Nephron progenitor cell (in vitro differentiated cells): ENCODE data around the gene C2CD4D.

Source experiments
- DNase-seq: peaks from one replicate; pipeline ENCODE4 v3.0.0; 2021
- H3K27ac Mint-ChIP-seq: 2 replicates; pipeline ENCODE4 v1.8.0; 2021; ENCODE audit warnings: mild to moderate bottlenecking, moderate library complexity, mixed read lengths
- H3K27me3 Mint-ChIP-seq: 2 replicates; pipeline ENCODE4 v1.8.0; 2021; ENCODE audit warnings: mild to moderate bottlenecking, low read depth, mixed read lengths; ENCODE audit not compliant: poor library complexity
- H3K36me3 Mint-ChIP-seq: 2 replicates; pipeline ENCODE4 v1.8.0; 2021; ENCODE audit warnings: low read depth, mixed read lengths
- H3K4me1 Mint-ChIP-seq: 2 replicates; pipeline ENCODE4 v1.8.0; 2021; ENCODE audit warnings: mixed read lengths
- H3K4me3 Mint-ChIP-seq: 2 replicates; pipeline ENCODE4 v1.8.0; 2021; ENCODE audit warnings: mild to moderate bottlenecking, moderate library complexity, mixed read lengths
- H3K9me3 Mint-ChIP-seq: 2 replicates; pipeline ENCODE4 v1.8.0; 2021; ENCODE audit warnings: mild to moderate bottlenecking, moderate library complexity, mixed read lengths
- TF ChIP-seq, protein P1 (sequence below): fragments of 200-600 bp; sonication (generic); IDR thresholded peaks from 2 replicates; pipeline ENCODE4 v1.5.0; 2021; ENCODE audit warnings: antibody characterized with exemption

The C2CD4D gene

GRCh38 chr1:151809290-151809984 lies 30.2 kb downstream of the C2CD4D start:
- no peak for DNase-seq
- TF ChIP-seq, protein P1, sequence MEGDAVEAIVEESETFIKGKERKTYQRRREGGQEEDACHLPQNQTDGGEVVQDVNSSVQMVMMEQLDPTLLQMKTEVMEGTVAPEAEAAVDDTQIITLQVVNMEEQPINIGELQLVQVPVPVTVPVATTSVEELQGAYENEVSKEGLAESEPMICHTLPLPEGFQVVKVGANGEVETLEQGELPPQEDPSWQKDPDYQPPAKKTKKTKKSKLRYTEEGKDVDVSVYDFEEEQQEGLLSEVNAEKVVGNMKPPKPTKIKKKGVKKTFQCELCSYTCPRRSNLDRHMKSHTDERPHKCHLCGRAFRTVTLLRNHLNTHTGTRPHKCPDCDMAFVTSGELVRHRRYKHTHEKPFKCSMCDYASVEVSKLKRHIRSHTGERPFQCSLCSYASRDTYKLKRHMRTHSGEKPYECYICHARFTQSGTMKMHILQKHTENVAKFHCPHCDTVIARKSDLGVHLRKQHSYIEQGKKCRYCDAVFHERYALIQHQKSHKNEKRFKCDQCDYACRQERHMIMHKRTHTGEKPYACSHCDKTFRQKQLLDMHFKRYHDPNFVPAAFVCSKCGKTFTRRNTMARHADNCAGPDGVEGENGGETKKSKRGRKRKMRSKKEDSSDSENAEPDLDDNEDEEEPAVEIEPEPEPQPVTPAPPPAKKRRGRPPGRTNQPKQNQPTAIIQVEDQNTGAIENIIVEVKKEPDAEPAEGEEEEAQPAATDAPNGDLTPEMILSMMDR, result no peak

DNA sequence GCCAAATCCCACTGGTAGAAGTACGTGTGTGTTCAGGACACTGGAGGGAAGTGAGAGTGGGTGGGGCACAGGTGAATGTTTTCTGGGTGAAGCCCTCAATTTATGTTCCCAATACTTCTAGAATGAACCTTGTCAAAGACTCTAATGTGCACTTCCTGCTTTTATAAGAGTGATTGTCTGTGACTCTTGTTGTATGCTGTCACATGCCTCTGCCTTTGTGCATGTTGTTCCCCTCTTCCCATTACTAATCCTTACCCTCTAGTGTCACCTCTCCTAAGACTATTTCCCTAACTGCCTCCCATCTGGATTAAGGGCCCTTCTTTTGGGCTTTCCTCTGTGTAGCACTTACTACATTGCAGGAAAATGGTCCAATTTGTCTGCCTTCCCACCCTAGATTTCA lies 31.9 kb downstream of the C2CD4D start:
- DNase-seq, result no peak
- Mint-ChIP-seq H3K27me3 (peaks cover 56% of the 10 kb centered on the region), H3K4me3 (no peak overlapping the region), H3K27ac (no peak overlapping the region), H3K4me1 (peaks cover 27% of the 10 kb centered on the region), H3K36me3 (no peaks in the 10 kb centered on the region), H3K9me3 (no peaks in the 10 kb centered on the region)
- TF ChIP-seq, protein P1, result no peak

More at GRCh38 chr1:151809290-151809984, 30.2 kb downstream of the C2CD4D start:
- no peaks in the 10 kb centered on the region for H3K9me3 Mint-ChIP-seq
- H3K36me3 Mint-ChIP-seq, result no peaks in the 10 kb centered on the region
- no peak overlapping the region for H3K4me3 Mint-ChIP-seq
- no peak overlapping the region for H3K27ac Mint-ChIP-seq
- H3K4me1 Mint-ChIP-seq, result peaks cover 27% of the 10 kb centered on the region
- peaks cover 48% of the 10 kb centered on the region for H3K27me3 Mint-ChIP-seq

GRCh38 chr1:151807131-151807530 lies 32.5 kb downstream of the C2CD4D start:
- no peak overlapping the region for H3K27ac Mint-ChIP-seq
- H3K27me3 Mint-ChIP-seq, result peaks cover 57% of the 10 kb centered on the region
- peaks cover 27% of the 10 kb centered on the region for H3K4me1 Mint-ChIP-seq
- no peak overlapping the region for H3K4me3 Mint-ChIP-seq
- no peak for DNase-seq
- H3K36me3 Mint-ChIP-seq, result no peaks in the 10 kb centered on the region
- no peaks in the 10 kb centered on the region for H3K9me3 Mint-ChIP-seq
- TF ChIP-seq, protein P1, result no peak

DNA sequence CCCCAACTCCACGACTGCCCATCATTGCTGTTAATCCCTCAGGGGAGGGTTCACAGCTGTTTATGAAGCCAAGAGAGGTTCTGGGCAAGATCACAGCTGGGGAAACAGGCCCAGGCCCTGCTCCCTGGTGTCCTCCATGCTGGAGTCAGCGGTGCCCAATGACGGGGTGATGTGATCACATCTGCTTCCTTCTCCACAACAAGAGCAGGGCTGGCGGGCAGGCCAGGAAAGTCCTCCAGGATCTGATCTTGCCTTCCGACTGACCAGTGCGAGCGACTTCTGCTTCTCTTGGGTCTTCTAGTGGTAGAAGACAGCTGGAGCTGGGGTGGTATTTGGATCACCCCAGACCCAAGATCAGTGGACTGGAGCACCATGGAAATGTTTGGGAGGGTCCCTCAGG lies 33.5 kb downstream of the C2CD4D start:
- no peak overlapping the region for H3K4me3 Mint-ChIP-seq
- H3K27ac Mint-ChIP-seq, result no peak overlapping the region
- H3K27me3 Mint-ChIP-seq, result peaks cover 59% of the 10 kb centered on the region
- peaks cover 22% of the 10 kb centered on the region for H3K4me1 Mint-ChIP-seq
- H3K9me3 Mint-ChIP-seq, result no peaks in the 10 kb centered on the region
- TF ChIP-seq, protein P1, result no peak
- no peak for DNase-seq
- H3K36me3 Mint-ChIP-seq, result no peaks in the 10 kb centered on the region

DNA sequence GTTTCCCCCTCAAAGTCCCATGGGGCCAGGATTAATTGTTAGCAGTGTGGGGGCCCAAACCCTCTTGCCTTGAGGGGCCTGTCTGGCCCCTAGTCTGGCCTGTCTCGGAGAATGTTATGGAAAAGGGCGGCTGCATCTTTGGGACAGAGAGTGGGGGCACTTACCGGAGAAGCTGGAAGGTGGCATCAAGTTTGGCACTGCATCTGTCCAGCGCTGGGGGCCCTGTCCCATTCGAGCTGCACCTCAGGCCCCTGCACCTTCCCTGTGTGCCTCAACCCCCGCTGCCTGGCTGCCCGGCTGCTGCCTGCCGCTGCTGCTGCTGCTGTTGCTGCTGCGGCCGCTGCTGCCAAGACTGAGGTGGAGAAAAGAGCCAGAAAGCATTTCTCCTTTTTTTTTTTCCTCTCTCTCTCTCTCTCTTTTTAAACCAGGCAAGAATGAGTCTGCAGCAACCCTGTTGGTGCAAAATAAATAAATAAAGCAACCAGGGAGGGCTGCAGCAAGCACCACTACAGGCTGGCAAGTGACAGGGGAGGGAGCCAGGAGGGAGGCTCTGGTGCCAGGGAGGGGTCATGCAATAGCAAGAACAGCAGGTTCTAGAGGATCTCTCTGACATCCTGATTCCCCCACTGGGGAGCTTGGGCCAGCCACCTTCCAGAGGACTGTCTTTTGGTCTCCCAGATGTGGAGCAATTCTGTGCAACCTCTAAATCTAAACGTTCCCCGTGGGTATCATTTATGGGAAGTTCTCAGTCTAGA lies 34.4 kb downstream of the C2CD4D start, which contains the start of gene LINGO4:
Gene LINGO4, minus strand, starts transcription at position 354 of the 755 bp plus-strand sequence. CDS start 2,715 bp downstream, outside the sequence.
- DNase-seq, result no peak
- H3K27me3 Mint-ChIP-seq, result peaks cover 63% of the 10 kb centered on the region
- H3K4me3 Mint-ChIP-seq, result no peak within 1 kb of the TSS
- TF ChIP-seq, protein P1, result no peak
- no peaks in the 10 kb centered on the region for H3K36me3 Mint-ChIP-seq
- H3K9me3 Mint-ChIP-seq, result no peaks in the 10 kb centered on the region
- H3K4me1 Mint-ChIP-seq, result peaks cover 23% of the 10 kb centered on the region
- no peak within 1 kb of the TSS for H3K27ac Mint-ChIP-seq
